GM21381 (cell line): ENCODE data around the gene ARHGEF26.
A peak's percentile ranks its signal among the peaks of the same experiment; 100 is the strongest.

Experiments used
- ATAC-seq: cut with Tn5 transposase; IDR thresholded peaks from one replicate; pipeline ENCODE4 v1.9.1; 2021; ENCODE audit warnings: mild to moderate bottlenecking, moderate library complexity; ENCODE audit not compliant: unreplicated experiment

The ARHGEF26 gene

DNA sequence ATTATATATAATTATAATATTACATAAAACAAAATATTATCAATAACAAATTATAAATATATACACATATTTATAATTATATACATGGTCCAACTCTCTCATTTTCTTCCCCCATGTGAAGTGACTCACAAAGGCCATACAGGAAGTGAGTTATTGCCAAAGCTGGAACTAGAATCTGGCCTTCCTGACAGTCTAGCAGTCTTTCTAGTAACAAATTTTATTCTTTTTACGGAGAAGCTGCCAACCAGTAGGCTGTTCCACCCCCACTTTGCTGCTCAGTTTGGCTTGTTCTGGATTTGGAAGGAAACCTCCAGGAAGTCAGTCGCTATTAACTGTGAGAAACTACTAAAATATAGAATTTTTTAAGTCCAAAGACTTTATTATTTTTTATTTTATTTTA, 123.5 kb downstream of the ARHGEF26 start:
- no peak for ATAC-seq

DNA sequence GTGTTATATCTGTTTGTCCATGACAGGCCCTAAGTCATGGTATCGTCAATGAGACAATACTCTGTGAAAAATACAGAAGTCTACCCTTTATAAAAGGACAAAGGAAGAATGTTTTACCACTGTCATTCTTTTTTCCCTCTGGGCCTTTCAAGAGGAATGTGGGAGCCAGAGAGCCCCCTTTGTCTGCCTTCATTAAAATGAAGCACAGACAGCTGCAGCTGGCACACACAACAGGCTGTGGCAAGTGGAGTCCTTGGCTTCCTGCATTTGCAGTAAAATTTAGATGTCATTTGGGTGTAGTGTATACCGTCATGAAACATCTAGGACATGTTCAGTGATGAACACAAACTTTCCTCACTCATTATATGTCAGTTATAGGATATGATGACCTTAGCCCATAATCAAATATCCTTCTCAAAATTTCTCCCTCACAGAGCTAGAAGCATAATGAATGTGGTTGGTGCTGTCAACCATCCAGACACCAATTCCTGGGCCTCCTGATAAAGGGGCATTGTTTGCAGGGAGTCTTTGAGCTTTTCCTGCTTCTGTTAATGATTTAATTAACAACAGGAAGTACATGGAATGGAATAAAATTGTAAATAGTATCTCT, 126.7 kb downstream of the ARHGEF26 start:
- ATAC-seq: no peak

DNA sequence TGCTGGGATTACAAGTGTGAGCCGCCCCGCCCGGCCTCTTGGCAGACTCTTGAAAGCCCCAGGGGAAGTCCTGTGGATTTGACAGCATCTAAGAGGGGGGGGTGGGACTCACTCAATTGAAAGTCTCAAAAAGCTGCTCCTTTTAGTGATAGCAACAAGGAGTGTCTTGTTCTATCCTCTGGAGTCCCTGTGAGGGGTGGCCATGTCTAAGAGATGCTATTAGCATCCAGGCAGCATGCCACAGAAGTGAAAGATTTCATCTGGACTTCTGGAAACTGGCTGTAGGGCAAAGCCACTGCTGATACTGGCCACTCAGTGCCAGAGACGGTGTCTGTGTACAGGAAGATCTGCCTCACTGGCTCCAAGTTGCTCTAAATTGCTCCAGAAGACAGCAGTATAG, 129.1 kb downstream of the ARHGEF26 start:
- ATAC-seq: no peak

DNA sequence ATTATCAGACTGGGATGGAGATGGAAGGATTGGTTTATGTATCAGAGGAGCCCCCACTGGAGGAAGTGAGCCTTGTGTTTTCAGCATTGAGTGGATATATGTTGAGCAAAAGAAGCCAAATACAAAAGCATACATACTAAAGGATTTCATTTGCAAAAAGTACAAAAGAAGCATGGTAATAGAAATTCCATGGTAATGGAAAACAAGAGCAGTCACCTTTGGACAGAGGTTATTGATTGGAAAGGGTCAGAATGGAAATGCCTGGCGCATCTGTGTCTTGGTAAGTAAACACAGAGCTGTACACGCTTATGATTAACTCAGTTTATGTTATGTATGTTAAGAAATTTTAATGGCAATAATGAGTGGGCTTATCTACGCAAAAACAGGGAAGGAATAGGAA, 130.4 kb downstream of the ARHGEF26 start:
- no peak for ATAC-seq

DNA sequence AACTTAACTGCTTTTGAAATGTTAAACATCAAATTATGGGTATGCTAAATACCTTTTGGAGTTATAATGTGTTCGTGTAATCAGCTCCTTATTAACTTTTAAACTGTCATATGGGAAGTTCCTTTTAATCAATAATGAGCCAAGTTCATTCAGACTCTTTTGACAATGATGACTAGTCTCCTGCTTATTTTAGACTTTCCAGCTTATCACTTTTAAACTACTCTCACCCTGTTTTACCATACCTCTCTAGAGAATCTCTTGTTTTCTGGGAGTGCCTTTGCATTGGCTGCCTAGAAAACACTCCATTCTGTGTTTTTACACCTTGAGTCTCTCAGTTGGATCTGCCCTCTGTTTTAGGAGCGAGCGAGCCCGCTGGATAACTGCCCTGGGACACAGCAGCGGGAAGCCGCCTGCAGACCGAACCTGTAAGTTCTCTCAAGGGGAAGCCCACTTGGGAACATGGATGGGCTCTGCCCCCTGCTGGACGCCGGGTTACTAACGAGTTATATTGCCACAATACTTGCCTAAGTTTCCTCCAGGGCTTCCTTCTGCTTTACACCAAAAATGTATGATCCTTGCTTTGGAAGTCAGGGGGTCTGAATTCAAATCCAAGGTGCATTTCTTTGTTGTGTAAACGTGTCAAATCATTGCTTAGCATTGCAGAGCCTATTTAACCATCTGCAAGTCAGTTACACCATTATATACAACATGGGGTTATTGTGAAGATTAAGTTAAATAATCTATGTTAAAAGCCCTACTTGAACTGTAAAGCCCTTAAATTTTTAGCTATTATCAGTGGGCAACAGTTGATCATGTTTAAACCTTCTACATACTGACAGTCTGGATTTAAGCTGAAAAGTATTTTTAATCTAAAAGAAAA, 131.8 kb downstream of the ARHGEF26 start:
- ATAC-seq: peak; percentile 77

DNA sequence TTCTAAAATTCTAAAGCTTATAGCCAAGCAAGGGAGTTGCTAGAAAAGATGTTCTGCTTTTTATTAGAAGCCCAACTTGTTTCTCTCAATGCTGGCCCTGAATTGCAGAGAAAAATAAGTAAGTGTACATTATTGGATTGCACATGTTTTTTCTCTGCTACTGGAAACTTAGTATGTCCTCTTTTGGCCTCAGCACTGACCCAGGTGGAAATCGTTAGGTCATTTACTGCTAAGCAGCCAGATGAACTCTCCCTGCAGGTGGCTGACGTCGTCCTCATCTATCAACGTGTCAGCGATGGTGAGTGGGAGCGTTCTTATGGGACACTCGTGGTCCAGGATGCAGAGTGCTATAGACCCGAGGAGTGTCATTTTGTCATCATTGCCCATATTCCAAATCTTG, 133.3 kb downstream of the ARHGEF26 start:
- ATAC-seq: no peak

DNA sequence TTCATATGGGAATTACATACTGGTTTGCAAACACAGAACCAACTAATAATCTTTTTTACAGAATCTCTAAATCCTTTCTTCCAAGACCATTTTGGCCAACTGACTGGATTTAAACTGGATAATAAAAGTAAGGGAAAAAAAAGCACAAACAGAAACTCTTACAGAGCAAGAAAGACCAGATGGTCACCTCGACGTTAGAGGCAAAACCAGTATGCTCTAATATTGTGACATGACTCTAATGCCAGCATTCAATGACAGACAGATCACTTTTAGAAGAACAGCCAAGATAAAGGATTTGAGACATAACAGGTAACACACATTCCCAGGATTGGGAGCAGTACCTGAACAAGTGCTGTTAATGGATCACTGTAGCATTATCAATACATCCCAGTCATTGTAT, 152.2 kb downstream of the ARHGEF26 start:
- ATAC-seq: no peak

DNA sequence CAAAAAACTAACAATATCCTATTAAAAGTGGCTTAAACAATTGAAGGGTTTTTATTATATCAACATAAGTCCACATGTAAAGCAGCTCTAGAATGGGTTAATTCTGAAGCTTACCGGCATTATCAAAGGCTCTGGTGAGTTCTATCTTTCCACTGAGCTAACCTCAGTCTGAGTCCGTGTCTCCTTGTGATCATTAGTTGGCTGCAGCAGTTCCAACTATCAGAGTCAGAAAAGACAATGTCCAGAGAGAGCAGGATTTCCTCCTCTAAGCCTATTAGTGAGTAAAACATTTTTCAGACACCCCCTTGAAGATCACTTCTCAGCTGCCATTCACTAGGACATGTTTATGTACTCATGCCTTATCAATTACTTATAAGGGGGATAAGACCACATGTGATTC, 153.2 kb downstream of the ARHGEF26 start:
- no peak for ATAC-seq

DNA sequence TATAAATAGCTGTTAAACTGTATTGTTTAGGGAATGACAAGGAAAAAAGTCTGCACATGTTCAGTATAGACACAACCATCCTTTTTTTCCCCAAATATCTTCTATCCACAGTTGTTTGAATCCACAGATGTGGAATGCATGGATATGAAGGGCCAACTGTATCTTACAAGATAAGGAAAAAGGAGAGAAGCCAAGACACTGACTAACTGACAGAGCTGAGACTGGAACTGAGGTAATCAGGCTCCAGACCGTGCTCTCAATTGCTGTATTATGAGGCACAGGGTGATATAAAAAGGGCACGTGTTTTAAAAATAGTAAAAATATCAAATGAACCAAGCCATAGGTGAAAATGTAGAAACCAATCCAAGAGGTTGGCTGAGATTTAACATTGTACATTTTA, 154.1 kb downstream of the ARHGEF26 start:
- no peak for ATAC-seq

DNA sequence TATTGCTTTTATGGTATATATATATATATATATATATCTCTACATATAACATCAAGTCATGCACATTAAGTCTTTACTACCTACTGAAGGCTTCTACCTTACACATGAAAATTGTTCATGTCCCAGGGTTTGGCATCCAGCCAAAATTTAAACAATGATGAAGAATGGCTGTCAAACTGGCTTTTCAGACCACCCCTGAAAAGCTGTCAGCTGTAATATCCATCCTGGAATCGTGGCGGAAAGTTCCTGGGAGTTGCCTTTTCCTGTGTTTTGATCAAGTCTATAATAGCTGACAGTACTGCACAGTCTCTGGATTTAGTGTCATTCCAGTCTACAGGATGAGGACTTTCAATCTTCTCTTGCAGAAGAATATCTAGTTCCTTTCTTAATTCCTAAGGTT, 154.8 kb downstream of the ARHGEF26 start:
- no peak for ATAC-seq

DNA sequence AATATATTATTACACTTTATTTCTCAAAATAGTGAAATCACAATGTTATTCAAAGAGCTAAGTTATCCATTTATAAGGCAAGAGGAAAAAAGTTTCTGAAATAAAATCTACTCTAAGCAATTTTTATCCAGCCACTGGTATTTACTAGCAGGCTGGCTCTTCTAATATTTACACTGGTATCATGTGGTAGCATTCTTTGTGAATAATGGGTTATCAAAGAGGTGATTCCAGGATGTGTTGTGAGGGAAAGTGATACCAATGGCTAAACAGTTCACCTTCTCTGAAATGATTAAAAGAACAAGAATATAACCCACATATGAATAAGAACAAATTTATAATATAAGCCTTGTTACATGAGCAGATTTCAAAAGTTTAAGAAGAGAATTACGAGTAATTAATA, 159.0 kb downstream of the ARHGEF26 start:
- ATAC-seq: no peak

DNA sequence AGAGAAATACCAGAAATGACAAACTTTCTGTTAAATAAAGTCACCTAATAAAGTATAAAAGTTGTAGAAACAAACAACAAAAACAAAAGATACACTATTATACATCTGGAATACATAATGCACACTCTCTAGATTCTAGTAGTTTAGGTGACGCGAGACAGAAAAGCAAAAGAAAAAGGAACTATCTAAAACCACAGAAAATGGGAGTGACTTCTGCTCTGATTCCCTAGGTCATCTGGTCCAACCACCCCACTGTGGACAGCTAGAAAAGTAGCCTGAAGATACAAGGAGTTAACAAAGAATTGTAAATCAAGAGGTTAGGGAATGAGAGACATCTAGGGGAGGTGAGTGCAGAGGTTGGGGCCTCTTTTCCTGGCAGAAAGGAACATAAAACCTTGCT, 164.0 kb downstream of the ARHGEF26 start:
- peak; percentile 72 for ATAC-seq

DNA sequence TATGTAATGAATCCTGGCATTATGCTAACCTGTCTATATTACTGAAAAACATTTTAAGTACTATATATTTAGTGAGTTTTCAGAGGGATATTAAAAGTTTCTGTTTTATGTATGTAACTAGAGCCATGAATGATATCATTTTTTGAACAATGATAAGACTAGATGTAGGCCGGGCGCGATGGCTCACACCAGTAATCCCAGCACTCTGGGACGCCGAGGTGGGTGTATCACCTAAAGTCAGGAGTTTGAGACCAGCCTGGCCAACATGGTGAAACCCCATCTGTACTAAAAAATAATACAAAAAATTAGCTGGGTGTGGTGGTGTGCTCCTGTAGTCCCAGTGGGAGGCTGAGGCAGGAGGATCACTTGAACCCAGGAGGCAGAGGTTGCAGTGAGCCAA, 169.0 kb downstream of the ARHGEF26 start:
- no peak for ATAC-seq

DNA sequence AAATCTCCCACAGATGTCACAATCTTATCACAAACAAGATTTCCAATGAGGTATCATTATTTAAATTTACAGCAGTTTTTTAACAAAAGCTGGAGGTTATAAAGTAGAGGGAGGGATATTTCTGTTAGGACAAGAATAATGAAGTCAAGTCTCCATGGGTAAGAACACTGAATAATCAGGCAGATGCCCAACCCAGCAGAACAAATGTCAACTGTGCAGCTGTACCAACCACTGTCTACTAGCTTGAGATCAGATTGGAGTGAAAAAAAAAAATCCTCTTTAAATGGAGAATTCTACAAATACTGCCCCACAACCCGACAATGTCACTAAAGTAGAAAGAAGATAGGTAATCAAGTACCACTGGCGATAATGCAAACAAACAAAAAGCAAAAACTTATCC, 172.8 kb downstream of the ARHGEF26 start:
- ATAC-seq: no peak

DNA sequence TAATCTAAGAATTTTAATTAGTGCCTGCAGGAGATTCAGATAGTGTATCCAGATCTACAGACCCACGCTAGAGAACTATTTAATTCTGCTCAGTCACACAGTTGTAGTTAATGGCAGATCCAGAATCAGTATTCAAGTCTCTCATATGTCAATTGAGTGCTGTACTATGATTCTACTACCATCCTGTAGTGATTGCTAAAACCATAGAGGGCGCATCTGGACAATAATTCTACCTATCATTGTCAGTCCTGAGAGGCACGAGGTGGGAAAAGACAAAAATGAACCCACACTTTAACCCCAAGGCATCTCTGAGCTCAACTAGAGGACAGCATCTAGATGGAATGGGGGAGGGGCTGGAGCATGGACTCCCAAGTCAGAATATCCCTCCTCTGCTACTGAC, 180.4 kb downstream of the ARHGEF26 start:
- ATAC-seq: no peak

DNA sequence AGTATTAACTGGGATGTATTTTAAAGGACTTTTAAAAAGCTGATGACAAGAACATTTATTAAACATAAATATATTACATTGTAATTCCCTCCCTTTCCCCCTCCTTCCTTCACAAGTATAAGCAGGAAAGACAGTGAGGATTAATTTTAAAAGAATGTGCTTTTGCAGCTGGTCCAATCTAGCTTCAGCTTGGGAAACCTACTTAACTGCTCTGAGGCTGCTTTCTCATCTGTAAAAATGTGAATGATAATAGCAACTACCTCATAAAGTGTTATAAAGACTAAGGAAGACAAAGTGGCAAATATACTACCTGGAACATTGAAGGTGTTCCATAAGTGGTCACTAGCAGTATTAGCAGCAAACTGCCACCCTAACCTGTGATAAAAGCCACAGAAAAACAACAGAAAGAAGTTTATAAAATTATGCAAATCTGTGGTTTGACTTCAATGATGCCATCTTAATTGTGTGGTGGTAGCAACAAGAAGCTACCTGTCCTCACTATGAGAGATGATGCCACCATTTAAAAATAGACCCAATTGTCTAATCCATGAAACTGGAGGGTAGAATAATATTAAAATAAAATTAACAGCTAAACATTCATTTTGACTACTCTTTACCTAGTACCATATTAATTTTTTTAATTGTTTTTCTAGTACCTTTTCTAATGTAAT, 183.1 kb downstream of the ARHGEF26 start:
- ATAC-seq: no peak

DNA sequence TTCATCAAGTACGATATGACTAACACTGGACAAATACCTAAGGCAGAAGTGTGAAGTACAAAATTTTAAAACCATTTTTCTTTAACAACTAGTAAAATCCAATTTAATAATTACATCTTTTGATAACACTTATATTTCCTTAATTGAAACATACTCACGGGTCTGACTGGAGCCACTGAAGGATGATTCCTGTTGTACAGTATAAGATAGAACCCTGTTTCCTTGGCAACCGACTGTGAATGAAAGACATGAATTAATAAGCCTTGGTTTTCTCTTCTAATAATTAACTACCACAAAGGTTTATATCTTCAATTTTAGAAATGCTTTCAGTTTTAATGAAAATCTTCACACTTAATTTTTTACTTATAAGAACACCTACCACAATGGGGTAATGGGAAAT, 183.7 kb downstream of the ARHGEF26 start:
- ATAC-seq: peak; percentile 58

DNA sequence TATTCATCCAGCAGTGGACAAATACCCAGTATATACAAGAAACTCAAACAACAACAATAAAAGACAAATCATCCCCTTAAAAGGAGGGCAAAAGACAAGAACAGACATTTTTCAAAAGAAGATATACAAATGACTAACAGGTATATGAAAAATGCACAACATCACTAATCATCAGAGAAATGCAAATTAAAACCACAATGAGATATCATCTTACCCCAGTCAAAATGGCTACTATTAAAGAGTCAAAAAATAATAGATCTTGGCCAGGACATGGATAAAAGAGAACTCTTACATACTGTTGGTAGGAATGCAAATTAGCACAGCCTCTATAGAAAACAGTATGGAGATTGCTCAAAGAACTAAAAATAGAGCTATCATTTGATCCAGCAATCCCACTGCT, 186.2 kb downstream of the ARHGEF26 start:
- no peak for ATAC-seq
